NCI-H1417 treated with DMSO at 0.1 percent for 48 hours (cell line): ENCODE measurements around the gene PABPN1L.

Experiments
- DNase-seq: peaks from one replicate; lab custom pipeline; 2025; lab: John Stamatoyannopoulos, UW

The PABPN1L gene

GRCh38 chr16:88848557-88848956 is 17.9 kb downstream of the PABPN1L start:
- no peak for DNase-seq

DNA sequence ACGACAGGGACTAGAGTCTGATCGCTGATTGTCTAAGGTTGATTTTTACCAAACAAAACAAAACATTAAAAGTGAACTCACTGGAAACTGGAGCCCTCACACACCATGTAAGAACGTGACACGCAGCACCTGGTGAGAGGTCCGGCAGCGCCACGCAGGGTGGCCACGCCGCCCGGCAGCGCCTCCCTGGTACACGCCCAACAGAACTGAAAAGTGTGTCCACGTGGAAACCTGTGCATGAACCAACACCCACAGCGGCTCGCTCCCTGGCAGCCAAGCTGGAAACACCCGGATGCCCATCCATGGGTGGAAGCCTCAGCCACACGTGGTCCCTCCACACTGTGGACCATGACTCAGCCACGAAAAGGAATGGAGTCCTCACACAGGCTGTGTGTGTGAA is 18.8 kb downstream of the PABPN1L start:
- DNase-seq, result no peak

DNA sequence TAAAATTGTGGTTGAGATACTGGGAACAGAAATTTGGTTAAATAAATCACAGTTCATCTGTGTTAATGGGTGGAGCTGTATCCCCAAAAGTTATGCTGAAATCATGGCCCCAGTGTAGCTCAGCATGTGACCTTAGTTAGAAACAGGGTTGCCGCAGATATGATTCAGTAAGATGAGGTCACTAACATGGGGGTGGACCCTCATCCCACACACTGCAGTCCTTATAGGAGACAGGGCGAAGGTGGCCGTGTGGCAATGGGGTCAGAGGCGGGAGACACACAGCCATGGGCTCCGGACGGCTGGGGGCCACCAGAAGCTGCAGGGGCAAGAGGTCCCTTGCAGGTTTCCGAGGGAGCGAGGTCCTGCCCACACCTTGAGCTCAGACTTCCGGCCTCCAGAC is 20.4 kb downstream of the PABPN1L start:
- DNase-seq, result no peak

DNA sequence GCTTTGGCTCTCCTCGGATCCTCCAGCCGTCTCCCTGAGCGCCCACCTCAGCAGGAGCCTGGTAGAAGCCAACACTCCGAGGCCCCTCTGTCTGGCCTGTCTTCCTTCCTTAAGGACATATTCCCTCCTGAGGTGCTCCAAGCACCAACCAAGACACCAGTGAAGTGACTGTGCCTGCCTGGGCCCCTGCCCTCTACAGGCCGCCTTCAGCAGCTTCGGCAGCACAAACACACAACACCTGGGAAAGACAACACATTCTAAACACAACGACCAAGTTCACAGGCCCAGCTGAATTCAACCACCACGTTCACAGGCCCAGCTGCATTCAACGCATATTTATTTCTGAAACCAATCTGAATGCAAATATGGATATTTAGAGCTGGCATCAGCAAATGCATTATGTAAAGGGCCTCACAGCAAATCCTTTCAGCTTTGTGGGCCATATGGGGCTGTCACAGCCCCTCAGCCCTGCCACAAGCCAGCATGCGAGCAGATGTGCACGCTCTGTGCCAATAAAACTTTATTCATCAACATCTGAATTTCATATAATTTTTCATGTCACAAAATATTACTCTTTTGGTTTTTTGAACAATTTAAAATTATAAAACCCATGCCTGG is 21.9 kb downstream of the PABPN1L start:
- DNase-seq, result no peak

DNA sequence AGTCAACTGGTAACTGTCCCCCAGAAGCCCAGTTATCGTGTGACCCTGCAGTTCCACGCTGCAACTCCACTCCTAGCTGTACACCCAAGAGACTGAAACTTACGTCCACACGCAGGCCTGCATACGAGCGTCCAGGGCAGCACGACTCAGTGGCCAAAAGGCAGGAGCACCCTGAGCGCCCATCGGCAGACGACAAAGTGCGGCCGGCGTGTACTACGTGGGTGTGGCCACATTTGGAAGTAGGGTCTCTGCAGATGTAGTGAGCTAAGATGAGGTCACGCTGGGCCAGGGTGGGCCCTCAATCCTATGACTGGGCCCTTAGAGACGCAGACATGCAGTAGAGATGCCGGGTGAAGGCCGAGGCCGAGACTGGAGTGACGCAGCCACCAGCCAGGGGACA is 23.2 kb downstream of the PABPN1L start:
- DNase-seq, result no peak

GRCh38 chr16:88842806-88843205 is 23.7 kb downstream of the PABPN1L start:
- DNase-seq, result no peak

DNA sequence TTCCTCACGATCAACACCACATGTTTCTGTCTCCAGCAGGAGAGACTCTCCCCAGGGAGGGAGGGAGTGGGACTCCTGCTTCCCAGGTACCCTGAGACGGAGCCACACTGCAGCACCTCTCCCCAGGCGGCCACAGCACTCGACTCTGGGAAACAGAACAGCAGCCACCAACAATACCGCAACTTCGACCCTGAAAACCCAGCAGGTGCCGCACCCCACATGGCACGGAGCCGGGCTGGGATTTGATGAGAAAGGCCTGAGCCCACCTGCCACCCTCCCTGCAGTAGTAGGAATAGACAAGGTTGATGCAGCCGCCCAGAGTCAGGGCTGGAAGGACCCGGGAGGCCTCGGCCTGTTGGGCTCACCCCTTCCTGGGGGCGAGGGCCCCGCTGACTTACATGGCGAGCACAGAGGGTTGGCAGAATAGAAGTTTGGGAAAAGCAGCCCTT is 24.1 kb downstream of the PABPN1L start:
- DNase-seq, result no peak

DNA sequence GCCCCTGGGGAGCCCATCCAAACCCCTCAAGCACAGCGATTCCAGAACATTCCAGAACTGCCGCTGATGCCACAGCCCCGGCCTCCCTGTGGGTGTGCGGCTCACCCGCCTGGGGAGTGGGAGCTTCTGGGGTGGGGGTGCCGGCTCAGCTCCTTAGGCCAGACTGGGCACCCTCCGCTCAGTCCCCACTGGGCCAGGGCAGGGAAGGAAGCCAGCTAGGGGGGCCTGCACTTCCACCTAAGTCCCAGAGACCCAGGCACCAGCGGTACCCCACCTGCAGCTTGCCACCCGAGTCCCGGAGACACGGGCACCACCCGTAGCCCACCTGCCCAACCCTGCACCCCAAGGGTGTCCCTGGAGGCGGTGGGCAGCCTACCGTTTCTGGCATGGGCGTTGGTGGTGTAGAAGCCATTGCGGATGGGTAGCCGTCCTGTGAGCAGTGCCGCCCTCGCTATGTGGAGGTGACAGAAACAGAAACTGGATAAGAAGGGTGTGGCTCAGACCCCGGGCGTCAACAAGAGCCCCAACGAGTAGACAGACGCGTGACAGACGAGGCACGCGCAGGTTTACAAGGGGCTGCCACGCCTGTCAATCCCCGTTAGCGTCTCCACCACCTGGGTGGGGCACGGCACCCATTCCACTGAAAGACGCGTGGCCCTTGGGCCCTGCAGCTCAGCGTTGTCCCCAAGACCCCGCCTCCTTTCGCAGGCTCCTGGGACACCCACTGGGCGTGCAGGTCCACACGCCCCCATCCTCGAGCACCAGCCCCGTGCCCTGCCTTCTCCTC is 24.7 kb downstream of the PABPN1L start:
- DNase-seq, result no peak

DNA sequence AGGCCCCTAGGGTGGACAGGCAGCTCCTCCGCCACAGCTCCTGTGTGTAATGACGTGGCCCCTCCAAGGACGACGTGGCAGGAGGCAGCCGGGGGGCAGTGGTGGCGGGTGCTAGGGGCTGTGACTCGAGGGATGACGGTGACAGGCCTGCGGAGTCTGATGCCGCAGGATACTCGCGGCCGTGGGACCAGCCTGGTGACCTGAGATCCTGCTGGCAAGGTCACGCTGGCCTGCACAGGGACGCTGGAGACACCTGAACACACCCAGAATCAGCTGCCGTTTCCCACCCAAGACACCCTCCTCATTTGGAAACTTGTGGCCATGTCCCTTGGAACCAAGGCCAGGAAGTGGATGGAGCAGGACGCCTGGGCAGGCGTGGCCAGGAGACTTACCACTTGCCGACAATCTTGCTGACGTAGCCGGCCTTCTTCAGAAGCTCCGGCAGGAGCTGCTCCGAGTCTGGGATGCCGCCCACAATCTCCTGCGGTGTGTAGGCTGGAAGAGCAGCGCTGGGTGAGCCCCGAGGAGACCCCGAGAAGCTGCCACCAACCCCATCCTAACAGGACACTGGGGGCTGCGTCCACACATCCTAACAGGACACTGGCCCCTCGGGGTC is 25.8 kb downstream of the PABPN1L start:
- DNase-seq, result no peak

- no peak for DNase-seq
Observed at GRCh38 chr16:88839745-88840599, 26.5 kb downstream of the PABPN1L start.

DNA sequence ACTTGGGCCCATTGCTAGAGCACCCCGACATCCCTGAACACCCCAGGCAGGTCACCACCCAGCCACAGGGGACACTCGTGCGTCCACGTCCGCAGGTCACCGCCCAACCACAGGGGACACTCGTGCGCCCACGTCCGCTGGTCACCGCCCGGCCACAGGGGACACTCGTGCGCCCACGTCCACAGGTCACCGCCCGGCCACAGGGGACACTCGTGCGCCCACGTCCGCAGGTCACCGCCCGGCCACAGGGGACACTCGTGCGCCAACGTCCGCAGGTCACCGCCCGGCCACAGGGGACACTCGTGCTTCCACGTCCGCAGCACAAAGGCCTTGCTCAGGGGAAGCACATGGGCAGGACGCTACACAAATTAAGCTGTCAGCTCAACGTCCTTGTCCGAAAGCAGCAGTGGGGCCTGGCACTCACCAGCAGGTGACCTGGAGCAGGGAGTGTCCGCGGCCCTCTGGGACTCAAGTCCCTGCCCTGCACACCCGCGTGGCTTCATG is 27.4 kb downstream of the PABPN1L start:
- no peak for DNase-seq

DNA sequence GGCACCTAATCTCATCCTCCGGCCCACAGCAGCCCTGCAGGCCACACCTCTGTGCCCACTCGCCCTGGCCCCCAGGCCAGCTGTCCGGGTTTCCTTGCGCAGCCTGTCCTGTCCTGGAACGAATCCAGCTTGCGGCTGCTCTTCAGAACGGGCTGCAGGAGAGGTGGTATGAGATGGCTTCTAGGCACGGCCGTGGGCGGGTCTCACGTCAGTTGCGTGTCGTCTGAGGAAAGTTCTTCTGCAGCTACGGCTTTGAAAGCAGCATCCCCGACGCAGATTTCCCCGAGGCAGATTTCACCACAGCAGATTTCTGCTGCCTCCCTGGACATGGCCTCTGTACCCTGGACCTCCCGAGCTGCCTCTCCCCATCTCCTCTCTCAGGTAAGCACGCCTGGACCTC is 27.9 kb downstream of the PABPN1L start:
- DNase-seq, result no peak

DNA sequence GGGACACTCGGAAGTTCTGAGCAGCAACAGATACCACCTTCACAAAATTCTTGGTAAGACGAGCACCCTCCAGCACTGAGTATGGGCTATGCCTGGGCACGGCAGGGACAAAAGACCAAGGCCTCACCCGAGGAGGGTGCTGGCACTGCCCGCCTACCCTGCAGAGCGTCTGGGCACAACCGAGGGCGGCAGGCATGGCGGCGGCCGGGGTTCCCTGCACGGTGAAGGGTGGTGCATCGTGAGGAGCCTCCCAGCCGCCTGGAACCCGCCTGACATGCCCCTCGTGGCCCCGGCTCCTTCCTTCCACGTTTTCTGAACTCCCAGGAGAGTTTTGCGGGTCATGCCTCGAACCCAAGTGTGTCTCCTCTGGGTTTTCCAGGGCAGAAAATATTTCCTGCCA is 28.7 kb downstream of the PABPN1L start:
- no peak for DNase-seq

DNA sequence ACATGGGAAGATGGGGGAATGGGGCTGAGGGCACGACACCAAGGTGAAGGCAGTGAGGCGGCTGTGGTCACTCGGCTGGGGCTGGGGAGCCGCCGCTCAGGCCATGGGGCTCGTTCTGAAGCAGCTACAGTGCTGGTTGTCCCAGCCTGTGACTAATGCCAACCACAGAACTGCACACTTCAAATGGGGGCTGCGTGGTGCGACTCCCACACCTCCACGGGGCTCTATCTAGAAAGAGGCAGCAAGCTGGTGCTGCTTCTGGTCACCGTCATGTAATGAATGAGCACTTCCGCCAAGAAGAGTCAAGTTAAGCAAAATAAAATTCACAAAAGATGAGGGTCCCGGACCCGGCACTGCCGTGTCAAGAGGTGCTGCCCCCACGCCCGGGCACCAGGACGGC is 29.7 kb downstream of the PABPN1L start:
- DNase-seq, result no peak

DNA sequence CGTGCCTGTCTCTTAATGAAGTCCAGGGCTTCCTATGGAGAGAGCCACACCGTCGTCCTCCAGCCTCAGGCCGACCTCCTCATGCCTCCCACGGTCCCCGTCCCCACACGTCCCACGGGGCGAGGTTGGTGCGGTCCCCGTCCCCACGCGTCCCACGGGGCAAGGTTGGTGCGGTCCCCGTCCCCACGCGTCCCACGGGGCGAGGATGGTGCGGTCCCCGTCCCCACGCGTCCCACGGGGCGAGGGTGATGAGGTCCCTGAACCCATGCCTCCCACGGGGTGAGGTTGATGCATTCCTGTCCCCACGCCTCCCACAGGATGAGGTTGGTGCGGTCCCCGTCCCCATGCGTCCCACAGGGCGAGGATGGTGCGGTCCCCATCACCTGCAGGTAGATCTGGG is 30.6 kb downstream of the PABPN1L start:
- no peak for DNase-seq

DNA sequence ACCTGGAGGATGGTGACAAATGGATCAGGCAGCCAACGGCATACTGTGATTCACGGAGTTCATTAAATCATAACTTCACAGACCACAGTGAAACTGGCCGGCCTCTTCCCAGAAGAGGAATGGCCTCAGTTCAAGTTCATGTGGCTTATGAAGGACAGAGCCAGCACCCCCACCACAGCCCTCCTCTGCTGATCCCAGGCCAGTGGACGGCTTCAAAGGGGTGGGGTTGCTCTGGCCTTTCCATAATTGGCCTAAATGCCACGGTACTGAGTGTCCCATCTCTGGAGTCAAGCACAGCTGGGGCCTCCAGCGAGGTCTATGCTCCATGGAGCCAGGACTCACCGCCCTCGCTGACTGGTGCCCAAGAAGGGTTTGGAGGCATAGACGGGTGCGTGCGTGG is 31.1 kb downstream of the PABPN1L start:
- DNase-seq, result no peak

DNA sequence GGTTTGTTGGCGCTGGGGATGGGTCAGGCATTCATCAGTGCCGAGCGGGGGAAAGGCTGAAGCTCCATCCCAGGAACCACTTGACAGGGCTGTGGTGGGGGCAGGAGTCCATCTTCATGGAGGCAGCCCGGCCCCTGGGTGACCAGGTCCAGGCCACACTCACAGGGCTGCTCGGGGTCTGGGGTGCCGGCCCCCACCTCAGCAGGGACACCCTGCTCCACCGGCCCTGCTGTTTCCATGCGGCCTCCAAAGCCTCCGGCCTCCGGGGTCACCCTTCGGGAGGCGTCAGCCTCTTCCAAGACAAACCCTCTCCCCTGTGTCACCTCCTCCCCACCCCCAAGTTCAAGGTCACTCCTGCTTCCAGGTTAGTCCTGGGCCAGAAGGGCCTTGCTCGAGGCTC is 31.8 kb downstream of the PABPN1L start:
- no peak for DNase-seq

- no peak for DNase-seq
Observed at GRCh38 chr16:88833086-88833485, 33.4 kb downstream of the PABPN1L start.

DNA sequence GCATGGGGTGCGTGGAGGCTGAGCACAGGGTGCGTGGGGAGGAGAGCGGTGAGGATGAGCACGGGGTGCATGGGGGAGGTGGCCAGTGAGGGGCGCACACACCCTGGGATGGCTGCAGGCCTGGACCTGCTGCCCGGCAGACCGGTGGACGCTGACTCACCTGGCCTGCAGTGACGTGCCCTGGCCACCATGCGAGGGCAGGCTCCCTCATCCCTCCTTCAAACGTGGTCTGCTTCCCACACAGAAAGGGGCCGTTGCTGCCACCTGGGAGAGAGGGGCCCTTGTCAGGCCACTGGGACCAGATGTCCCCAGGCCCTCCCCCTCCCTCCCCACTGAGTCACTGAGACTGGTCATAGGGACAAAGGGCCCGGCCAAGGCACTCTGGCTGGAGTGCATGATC is 34.6 kb downstream of the PABPN1L start:
- no peak for DNase-seq

DNA sequence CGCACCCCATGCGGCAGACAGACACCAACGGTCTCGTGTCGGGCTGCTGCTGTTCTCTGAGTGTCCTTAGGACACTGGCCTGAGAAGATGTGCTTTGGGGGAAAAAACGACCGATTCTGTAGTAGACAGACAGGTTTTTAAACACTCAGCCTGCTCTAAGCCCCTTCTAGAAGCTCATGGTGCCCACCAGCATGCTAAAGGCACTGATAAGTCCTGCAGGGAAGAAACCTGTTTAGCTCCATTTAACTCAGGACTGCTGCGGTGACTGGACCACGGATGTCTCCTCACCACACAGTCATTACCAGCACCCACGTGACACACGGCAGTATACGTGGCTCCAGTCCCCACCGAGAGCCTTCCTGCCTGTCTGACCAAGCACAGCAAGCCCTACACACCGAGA is 35.7 kb downstream of the PABPN1L start:
- DNase-seq, result no peak

GRCh38 chr16:88830258-88830657 is 36.2 kb downstream of the PABPN1L start:
- no peak for DNase-seq

GRCh38 chr16:88828711-88829110 is 37.7 kb downstream of the PABPN1L start:
- no peak for DNase-seq
